ENCODE measurements around the gene ZDHHC20.

DNA sequence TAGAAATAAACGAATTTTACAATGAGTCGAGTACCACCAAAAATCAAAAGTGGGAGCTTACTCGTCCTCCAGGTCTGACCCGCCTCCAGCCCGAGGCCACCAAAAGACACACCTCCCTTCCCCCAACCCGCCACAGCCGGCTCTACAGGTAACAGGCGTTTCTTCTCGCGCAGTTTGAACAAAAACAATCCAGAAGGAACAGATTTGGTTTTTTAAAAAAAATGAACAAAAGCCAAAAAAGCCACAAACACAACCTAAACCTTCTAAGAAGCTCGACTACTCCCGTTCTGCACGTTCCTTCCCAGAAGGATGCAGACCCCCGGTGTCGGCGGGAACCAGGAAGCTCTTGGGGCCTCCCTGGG, 671 bp downstream of the ZDHHC20 start:
- TF ChIP-seq, protein P1, sequence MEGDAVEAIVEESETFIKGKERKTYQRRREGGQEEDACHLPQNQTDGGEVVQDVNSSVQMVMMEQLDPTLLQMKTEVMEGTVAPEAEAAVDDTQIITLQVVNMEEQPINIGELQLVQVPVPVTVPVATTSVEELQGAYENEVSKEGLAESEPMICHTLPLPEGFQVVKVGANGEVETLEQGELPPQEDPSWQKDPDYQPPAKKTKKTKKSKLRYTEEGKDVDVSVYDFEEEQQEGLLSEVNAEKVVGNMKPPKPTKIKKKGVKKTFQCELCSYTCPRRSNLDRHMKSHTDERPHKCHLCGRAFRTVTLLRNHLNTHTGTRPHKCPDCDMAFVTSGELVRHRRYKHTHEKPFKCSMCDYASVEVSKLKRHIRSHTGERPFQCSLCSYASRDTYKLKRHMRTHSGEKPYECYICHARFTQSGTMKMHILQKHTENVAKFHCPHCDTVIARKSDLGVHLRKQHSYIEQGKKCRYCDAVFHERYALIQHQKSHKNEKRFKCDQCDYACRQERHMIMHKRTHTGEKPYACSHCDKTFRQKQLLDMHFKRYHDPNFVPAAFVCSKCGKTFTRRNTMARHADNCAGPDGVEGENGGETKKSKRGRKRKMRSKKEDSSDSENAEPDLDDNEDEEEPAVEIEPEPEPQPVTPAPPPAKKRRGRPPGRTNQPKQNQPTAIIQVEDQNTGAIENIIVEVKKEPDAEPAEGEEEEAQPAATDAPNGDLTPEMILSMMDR (IDR thresholded peaks at IDR 0.05) = no peak
- TF ChIP-seq POLR2A (IDR thresholded peaks at IDR 0.05) = peak in 1 of 2 donors; percentile 16

Data from thyroid gland (tissue), 4 donors.